ELF-1 (cell line): ENCODE data around the gene S100A11.

ENCODE experiments used
- DNase-seq: peaks from one replicate; pipeline ENCODE4 v3.0.0-alpha.2; 2016; ENCODE audit warnings: low read depth, low spot score

S100A11 gene

GRCh38 chr1:151984313-151984956 is 52.4 kb downstream of the S100A11 start:
- DNase-seq: no peak
